T-cell (primary cell): ENCODE measurements around the gene TRAF4. TPM values are rescaled to one million over a fixed set of nuclear protein-coding genes. Genes with fewer than 3 reads are reported as not detected.
"Not testable (repeated sequence)": the region's sequence is repeated elsewhere in the genome, so short reads cannot be mapped to it uniquely, and the experiment has no call there.

Experiments used
- ATAC-seq, 4 experiments: fragments of 200-7000 bp in 3 of 4; fragments of 150-1000 bp in 1 of 4; cut with Tn5 transposase; replicated peaks in 1 of 4; 1 replicate in 3 of 4; 2 replicates in 1 of 4; pipeline ENCODE4 v1.10.0; 2021; ENCODE audit warnings: moderate library complexity in 3 of 4, mild to moderate bottlenecking in 2 of 4, moderate number of reproducible peaks in 1 of 4
- CTCF ChIA-PET, 2 donors: fragments of 300-600 bp; sonication (Branson Sonifier 250); formaldehyde crosslinking; loops; one replicate each; lab custom pipeline; 2022; ENCODE audit warnings: antibody characterized with exemption in 2 of 2; lab: Charles Lee
- POLR2A ChIA-PET, 2 donors: fragments of 300-600 bp; sonication (Branson Sonifier 250); formaldehyde crosslinking; loops; one replicate each; lab custom pipeline; 2022; ENCODE audit warnings: antibody characterized with exemption in 2 of 2; lab: Charles Lee
- DNase-seq, 35 experiments: peaks; one replicate each; pipeline versions ENCODE4 v3.0.0 to v3.0.0-alpha.2; 2013 to 2023
- H3K27ac ChIP-seq: one replicate; pipeline ENCODE4 v1.5.1; 2013; ENCODE audit warnings: low read length
- H3K27me3 ChIP-seq, 2 experiments: replicated peaks in 1 of 2; 1 replicate in 1 of 2; 2 replicates in 1 of 2; pipeline versions ENCODE4 v1.6.1 to v1.7.0; 2013; ENCODE audit warnings: low read length in 1 of 2, mixed read lengths in 1 of 2; ENCODE audit not compliant: control insufficient read depth in 2 of 2, insufficient read depth in 2 of 2; ENCODE audit errors: extremely low read depth in 1 of 2
- H3K36me3 ChIP-seq, 2 donors: 1 replicate in 1 of 2; 2 replicates in 1 of 2; pipeline versions ENCODE4 v1.6.1 to v1.7.0; 2013; ENCODE audit warnings: low read length in 1 of 2; ENCODE audit not compliant: control insufficient read depth in 2 of 2, insufficient read depth in 1 of 2; ENCODE audit errors: extremely low read depth in 1 of 2
- H3K4me1 ChIP-seq, 2 experiments: 1 replicate in 1 of 2; 2 replicates in 1 of 2; pipeline versions ENCODE4 v1.6.1 to v1.7.0; 2013; ENCODE audit warnings: low read length in 2 of 2, mixed read lengths in 1 of 2; ENCODE audit not compliant: insufficient read depth in 2 of 2, control insufficient read depth in 1 of 2; ENCODE audit errors: extremely low read depth in 1 of 2
- H3K4me3 ChIP-seq, 2 donors: 1 replicate in 1 of 2; 2 replicates in 1 of 2; pipeline versions ENCODE4 v1.5.1 to v1.7.0; 2013; ENCODE audit warnings: mild to moderate bottlenecking in 2 of 2, low read length in 1 of 2, moderate library complexity in 1 of 2; ENCODE audit not compliant: control insufficient read depth in 1 of 2; ENCODE audit errors: extremely low read depth in 1 of 2
- H3K9me3 ChIP-seq: 2 replicates; pipeline ENCODE4 v1.7.0; 2013
- H3K27ac Mint-ChIP-seq, 2 donors: one replicate each; pipeline ENCODE4 v1.8.0; 2020 to 2021; ENCODE audit warnings: mild to moderate bottlenecking in 2 of 2, mixed read lengths in 2 of 2
- H3K27me3 Mint-ChIP-seq, 2 donors: one replicate each; pipeline ENCODE4 v1.8.0; 2021 to 2022; ENCODE audit warnings: mixed read lengths in 2 of 2
- H3K36me3 Mint-ChIP-seq: one replicate; pipeline ENCODE4 v1.8.0; 2021; ENCODE audit warnings: mixed read lengths
- H3K4me1 Mint-ChIP-seq, 3 donors: one replicate each; pipeline ENCODE4 v1.8.0; 2020 to 2022; ENCODE audit warnings: mixed read lengths in 3 of 3, mild to moderate bottlenecking in 1 of 3
- H3K4me3 Mint-ChIP-seq, 3 donors: one replicate each; pipeline ENCODE4 v1.8.0; 2020 to 2022; ENCODE audit warnings: mild to moderate bottlenecking in 3 of 3, mixed read lengths in 3 of 3, moderate library complexity in 3 of 3
- H3K9me3 Mint-ChIP-seq, 3 donors: one replicate each; pipeline ENCODE4 v1.8.0; 2020 to 2022; ENCODE audit warnings: mixed read lengths in 3 of 3
- WGBS: methylation state at CpG from one replicate; pipeline ENCODE4 v1.1.5; 2013; ENCODE audit warnings: missing lambda C conversion rate; ENCODE audit not compliant: insufficient coverage; 5-methylcytosine and 5-hydroxymethylcytosine counted together
- total RNA-seq, 35 experiments: library from RNA in 6 of 35; stranded (reverse) in 6 of 35; fragments of 120-200 nt in 1 of 35; gene quantifications; one replicate each; pipeline versions ENCODE4 v1.2.1 to v1.2.4 and lab custom pipeline; 2013 to 2026

TRAF4 gene
- total RNA-seq, 5 donors from 2014 or later (not counting 1 experiment from before 2014, with no cell fraction given), result 37.5 to 226 (median 42.5) TPM

DNA sequence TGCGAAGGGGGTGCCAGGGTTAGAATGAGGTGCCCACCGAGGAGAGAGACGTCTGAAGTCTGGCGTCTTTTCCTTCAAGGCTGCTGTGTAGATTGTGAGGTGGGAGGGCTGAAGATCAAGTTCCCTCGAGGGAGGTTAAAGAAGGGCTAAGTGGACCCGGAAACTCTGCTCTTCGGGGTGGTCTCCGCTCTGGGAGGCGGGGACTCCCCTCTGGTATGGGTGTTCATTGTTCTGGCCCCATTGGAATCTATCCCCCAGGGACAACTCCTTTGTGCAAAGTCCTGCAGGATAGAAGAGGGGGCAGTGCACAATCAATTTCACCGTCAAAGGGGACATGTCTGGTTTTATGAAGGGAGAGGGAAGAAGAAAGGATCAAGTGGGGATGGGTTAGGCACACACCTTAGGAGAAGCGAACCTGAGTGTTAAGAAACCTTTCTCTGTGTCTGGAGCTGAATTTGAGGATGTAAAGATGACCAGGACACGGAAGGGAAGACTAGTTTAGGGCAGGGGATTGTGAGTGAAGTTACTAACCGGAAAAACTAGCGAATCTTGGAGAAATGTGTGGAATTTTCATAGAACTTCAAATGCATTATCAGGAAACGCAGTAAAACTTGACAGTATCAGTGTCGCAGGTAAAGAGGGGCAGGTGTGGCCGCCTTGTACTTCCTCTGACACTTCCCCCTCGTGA lies 25.3 kb upstream of the TRAF4 start:
- Histone ChIP-seq H3K4me1 (peaks cover 17 to 57% of the 10 kb centered on the region in 2 experiments), H3K27ac (no peak overlapping the region)
- H3K4me1 Mint-ChIP-seq, result peaks cover 43 to 50% (median 48%) of the 10 kb centered on the region in 3 donors

DNA sequence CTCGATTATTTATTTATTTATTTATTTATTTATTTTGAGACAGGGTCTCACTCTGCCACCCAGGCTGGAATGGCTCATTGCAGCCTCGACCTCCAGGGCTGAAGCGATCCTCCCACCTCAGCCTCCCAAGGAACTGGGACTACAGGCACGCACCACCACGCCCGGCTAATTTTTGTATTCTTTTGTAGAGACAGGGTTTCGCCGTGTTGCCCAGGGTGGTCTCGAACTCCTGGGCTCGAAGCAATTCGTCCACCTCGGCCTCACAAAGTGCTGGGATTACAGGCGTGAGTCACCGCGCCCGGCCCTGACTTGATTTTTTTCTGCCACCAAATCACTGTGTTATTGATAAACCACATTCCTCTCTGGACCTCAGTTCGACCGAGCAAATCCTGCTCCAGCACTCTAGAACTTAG lies 24.8 kb upstream of the TRAF4 start:
- Mint-ChIP-seq H3K36me3 (peaks cover 28% of the 10 kb centered on the region), H3K9me3 (no peaks in the 10 kb centered on the region)

More for the DNA sequence above, 25.3 kb upstream of the TRAF4 start:
- H3K36me3 ChIP-seq, result peaks cover 0 to 26% of the 10 kb centered on the region in 2 donors
- no peak overlapping the region for H3K4me3 ChIP-seq
- Mint-ChIP-seq H3K36me3 (peaks cover 23% of the 10 kb centered on the region), H3K27me3 (peaks cover 6 to 29% of the 10 kb centered on the region in 2 donors), H3K9me3 (no peaks in the 10 kb centered on the region), H3K27ac (peak overlapping the region; percentile 13 to 77), H3K4me3 (peak overlapping the region; percentile 51 to 98 (median 56))
- DNase-seq (no peak), ATAC-seq (no peak)
- 77% methylated on average over 10 of the region's 18 CpGs for whole genome bisulfite sequencing
- H3K9me3 ChIP-seq, result no peaks in the 10 kb centered on the region
- ChIA-PET CTCF (interaction anchor here in 1 of 2 donors (1.5 to 1.9 kb wide), 4 partner anchors 10 to 233 kb away, joined by 8 to 18 read pairs (median 16); partner anchors contain the start of genes NEK8 and PHF12), POLR2A (interaction anchor here (0.9 to 1.9 kb wide), 3 partner anchors 8 to 32 kb away, joined by 3 to 26 read pairs (median 3); partner anchors contain the start of genes NEK8 (in 1 of the 2) and PROCA1 (in 1 of the 2))
- peaks cover 0 to 42% of the 10 kb centered on the region in 2 experiments for H3K27me3 ChIP-seq

DNA sequence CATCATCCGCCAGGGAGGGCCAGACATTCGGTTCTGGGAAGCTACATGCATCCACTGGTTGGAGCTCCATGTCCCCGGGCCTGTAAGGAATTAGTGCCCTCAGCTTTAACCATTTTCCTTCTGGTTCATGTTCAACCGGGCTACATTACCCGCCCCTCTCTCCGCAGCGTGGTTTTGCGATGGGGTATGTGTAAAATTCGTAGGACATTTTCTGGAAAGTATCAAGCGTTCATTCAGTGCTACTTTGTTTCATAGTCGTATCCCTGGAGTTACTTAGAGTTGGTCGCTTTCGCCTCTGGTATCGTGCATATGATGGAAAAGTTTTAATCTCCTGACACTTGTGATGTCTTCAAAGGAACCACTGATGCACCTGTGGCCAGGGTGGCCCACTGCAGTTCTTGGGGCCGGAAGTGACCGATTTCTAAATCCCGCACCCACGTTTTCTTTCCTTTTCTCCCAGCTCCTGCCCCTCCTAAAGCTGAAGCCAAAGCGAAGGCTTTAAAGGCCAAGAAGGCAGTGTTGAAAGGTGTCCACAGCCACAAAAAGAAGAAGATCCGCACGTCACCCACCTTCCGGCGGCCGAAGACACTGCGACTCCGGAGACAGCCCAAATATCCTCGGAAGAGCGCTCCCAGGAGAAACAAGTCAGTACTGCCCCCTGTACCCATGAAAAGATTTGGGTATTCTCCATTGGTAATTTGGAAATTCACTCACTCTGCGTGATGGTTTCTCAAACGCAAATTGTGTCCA lies 23.4 kb upstream of the TRAF4 start:
- CTCF ChIA-PET, result interaction anchor here (0.6 to 1.9 kb wide), 12 partner anchors 8 to 938 kb away, joined by 3 to 18 read pairs (median 6); partner anchors contain the start of genes FAM222B (in 1 of the 2), NEK8 (in 1 of the 2), PHF12 (in 1 of the 2) and PROCA1 (in 1 of the 2)
- Mint-ChIP-seq H3K27me3 (peaks cover 3 to 23% of the 10 kb centered on the region in 2 donors), H3K27ac (peak overlapping the region; percentile 97 to 98), H3K9me3 (no peaks in the 10 kb centered on the region), H3K4me1 (peaks cover 61 to 64% (median 62%) of the 10 kb centered on the region in 3 donors), H3K36me3 (peaks cover 32% of the 10 kb centered on the region), H3K4me3 (peak overlapping the region; percentile 97 to 99 (median 98))
- Histone ChIP-seq H3K4me3 (peak overlapping the region; percentile 77 to 86), H3K27me3 (peaks cover 0 to 29% of the 10 kb centered on the region in 2 experiments), H3K27ac (peak overlapping the region; percentile 75), H3K4me1 (peaks cover 21 to 64% of the 10 kb centered on the region in 2 experiments), H3K9me3 (no peaks in the 10 kb centered on the region), H3K36me3 (peaks cover 9 to 42% of the 10 kb centered on the region in 2 donors)
- 1% methylated on average over 10 of the region's 30 CpGs for WGBS
- DNase-seq (peak in 2 of 35 experiments; percentile 23 to 54), ATAC-seq (no peak)
- POLR2A ChIA-PET, result interaction anchor here (0.6 to 1.9 kb wide), 8 partner anchors 9 to 358 kb away, joined by 3 to 26 read pairs (median 4); partner anchors contain the start of genes PHF12 (in 1 of the 2), PROCA1 (in 1 of the 2) and SUPT6H (in 1 of the 2)

More for the DNA sequence above, 24.8 kb upstream of the TRAF4 start:
- ChIA-PET CTCF (interaction anchor here (0.6 to 1.9 kb wide), 14 partner anchors 8 to 234 kb away, joined by 3 to 18 read pairs (median 6); partner anchors contain the start of genes FAM222B (in 1 of the 2), NEK8 (in 1 of the 2), PHF12 (in 1 of the 2) and PIGS (in 1 of the 2)), POLR2A (interaction anchor here (0.6 to 1.9 kb wide), 14 partner anchors 8 to 383 kb away, joined by 3 to 26 read pairs (median 4); partner anchors contain the start of genes PHF12 (in 2 of the 2), IFT20 (in 1 of the 2), NEK8 (in 1 of the 2) and PROCA1 (in 1 of the 2))
- Histone ChIP-seq H3K36me3 (peaks cover 1 to 32% of the 10 kb centered on the region in 2 donors), H3K4me3 (peak overlapping the region; percentile 77 to 86), H3K4me1 (peaks cover 17 to 57% of the 10 kb centered on the region in 2 experiments), H3K27me3 (peaks cover 0 to 42% of the 10 kb centered on the region in 2 experiments), H3K27ac (peak overlapping the region; percentile 75), H3K9me3 (no peaks in the 10 kb centered on the region)
- Mint-ChIP-seq H3K27me3 (peaks cover 6 to 29% of the 10 kb centered on the region in 2 donors), H3K4me1 (peaks cover 49 to 51% (median 51%) of the 10 kb centered on the region in 3 donors), H3K27ac (peak overlapping the region; percentile 97 to 98), H3K4me3 (peak overlapping the region; percentile 97 to 99 (median 98))
- 55% methylated on average over 15 of the region's 18 CpGs for WGBS
- ATAC-seq, result peak in 1 of 4 experiments; percentile 1
- DNase-seq, result no peak

DNA sequence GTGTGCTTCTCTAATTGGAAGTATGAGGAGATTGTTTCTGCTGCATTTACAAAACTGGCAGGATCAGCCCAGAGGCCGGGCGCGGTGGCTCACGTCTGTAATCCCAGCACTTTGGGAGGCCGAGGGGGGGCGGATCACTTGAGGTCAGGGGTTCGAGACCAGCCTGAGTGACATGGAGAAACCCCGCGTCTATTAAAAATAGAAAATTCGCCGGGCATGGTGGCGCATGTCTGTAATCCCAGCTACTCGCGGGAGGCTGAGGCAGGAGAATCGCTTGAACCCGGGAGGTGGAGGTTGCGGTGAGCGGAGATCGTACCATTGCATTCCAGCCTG lies 22.8 kb upstream of the TRAF4 start:
- POLR2A ChIA-PET, result interaction anchor here in 1 of 2 donors (1.0 kb wide), 1 partner anchor 9 kb away, joined by 3 read pairs; the partner anchor contains the start of gene PROCA1
- H3K9me3 Mint-ChIP-seq, ATAC-seq, H3K9me3 ChIP-seq, DNase-seq: not testable (repeated sequence)
- peak overlapping the region; percentile 97 to 99 (median 98) for H3K4me3 Mint-ChIP-seq
- Histone ChIP-seq H3K27ac (peak overlapping the region; percentile 75), H3K27me3 (peaks cover 0 to 24% of the 10 kb centered on the region in 2 experiments), H3K36me3 (peaks cover 9 to 42% of the 10 kb centered on the region in 2 donors), H3K4me1 (peaks cover 21 to 69% of the 10 kb centered on the region in 2 experiments), H3K4me3 (peak overlapping the region; percentile 77 to 86)
- peak overlapping the region; percentile 97 to 98 for H3K27ac Mint-ChIP-seq
- 19% methylated on average over 17 of the region's 19 CpGs for WGBS
- CTCF ChIA-PET, result interaction anchor here (0.7 to 1.4 kb wide), 5 partner anchors 10 to 938 kb away, joined by 3 to 5 read pairs (median 4); partner anchors contain the start of gene PROCA1 (in 1 of the 2)
- peaks cover 64 to 68% (median 65%) of the 10 kb centered on the region in 3 donors for H3K4me1 Mint-ChIP-seq
- peaks cover 0 to 17% of the 10 kb centered on the region in 2 donors for H3K27me3 Mint-ChIP-seq
- H3K36me3 Mint-ChIP-seq, result peaks cover 32% of the 10 kb centered on the region

DNA sequence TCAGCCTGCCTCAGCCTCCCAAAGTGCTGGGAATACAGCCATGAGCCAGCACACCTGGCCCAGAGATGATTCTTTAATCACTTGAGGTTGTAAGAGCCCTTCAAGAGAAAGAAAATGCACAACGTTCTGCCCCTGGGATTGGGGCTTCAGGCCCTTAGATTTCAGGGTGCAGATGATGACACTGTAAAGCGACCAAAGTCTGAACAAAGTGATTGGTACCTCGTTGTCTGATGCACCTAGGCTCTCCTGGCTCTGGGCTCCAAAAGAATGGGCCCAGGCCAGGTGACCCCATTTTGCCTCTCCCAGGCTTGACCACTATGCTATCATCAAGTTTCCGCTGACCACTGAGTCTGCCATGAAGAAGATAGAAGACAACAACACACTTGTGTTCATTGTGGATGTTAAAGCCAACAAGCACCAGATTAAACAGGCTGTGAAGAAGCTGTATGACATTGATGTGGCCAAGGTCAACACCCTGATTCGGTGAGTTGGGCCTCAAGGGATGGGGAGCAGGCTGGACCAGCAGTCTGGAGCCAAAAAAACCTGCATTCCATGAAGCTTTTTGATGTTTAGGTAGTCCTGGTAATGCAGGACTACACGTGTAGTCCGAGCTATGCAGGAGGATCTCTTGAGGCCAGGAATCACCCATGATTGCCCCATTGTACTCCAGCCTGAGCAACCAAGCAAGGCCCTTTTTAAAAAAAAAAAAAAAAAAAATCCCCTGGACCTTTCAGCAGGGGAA lies 21.2 kb upstream of the TRAF4 start:
- H3K4me1 ChIP-seq, result peaks cover 26 to 75% of the 10 kb centered on the region in 2 experiments
- Mint-ChIP-seq H3K36me3 (peaks cover 32% of the 10 kb centered on the region), H3K4me1 (peaks cover 70 to 77% (median 76%) of the 10 kb centered on the region in 3 donors), H3K27ac (peak overlapping the region; percentile 61 to 83), H3K4me3 (peak overlapping the region; percentile 58 to 99 (median 98)), H3K9me3 (no peaks in the 10 kb centered on the region), H3K27me3 (peaks cover 0 to 12% of the 10 kb centered on the region in 2 donors)
- H3K9me3 ChIP-seq, result no peaks in the 10 kb centered on the region
- ATAC-seq (no peak), DNase-seq (no peak)
- CTCF ChIA-PET, result interaction anchor here (0.7 to 1.6 kb wide), 6 partner anchors 11 to 229 kb away, joined by 3 to 5 read pairs (median 4); partner anchors contain the start of gene PROCA1 (in 1 of the 2)
- POLR2A ChIA-PET, result interaction anchor here in 1 of 2 donors (0.7 kb wide), 1 partner anchor 11 kb away, joined by 3 read pairs; the partner anchor contains the start of gene PROCA1
- peak overlapping the region; percentile 27 for H3K27ac ChIP-seq
- peaks cover 9 to 42% of the 10 kb centered on the region in 2 donors for H3K36me3 ChIP-seq
- H3K4me3 ChIP-seq, result no peak overlapping the region
- 79% methylated on average over 3 of the region's 7 CpGs for WGBS
- peaks cover 0 to 8% of the 10 kb centered on the region in 2 experiments for H3K27me3 ChIP-seq
